Femur (tissue), 1 donor: ENCODE results near the gene SUPT5H.
A peak's percentile ranks its signal among the peaks of the same experiment; 100 is the strongest.
"Not testable (repeated sequence)": the region's sequence is repeated elsewhere in the genome, so short reads cannot be mapped to it uniquely, and the experiment has no call there.

Experiments used
- DNase-seq: peaks from one replicate; pipeline ENCODE4 v3.0.0-alpha.2; 2017

The SUPT5H gene

GRCh38 chr19:39469036-39469435 is 23.7 kb downstream of the SUPT5H start:
- DNase-seq: no peak

- DNase-seq: no peak
These were observed 24.2 kb downstream of the SUPT5H start for GRCh38 chr19:39469567-39469966.

- no peak for DNase-seq
These were observed 25.4 kb downstream of the SUPT5H start for GRCh38 chr19:39470724-39471339.

- DNase-seq: no peak
These were observed 26.6 kb downstream of the SUPT5H start for GRCh38 chr19:39471756-39472536.

DNA sequence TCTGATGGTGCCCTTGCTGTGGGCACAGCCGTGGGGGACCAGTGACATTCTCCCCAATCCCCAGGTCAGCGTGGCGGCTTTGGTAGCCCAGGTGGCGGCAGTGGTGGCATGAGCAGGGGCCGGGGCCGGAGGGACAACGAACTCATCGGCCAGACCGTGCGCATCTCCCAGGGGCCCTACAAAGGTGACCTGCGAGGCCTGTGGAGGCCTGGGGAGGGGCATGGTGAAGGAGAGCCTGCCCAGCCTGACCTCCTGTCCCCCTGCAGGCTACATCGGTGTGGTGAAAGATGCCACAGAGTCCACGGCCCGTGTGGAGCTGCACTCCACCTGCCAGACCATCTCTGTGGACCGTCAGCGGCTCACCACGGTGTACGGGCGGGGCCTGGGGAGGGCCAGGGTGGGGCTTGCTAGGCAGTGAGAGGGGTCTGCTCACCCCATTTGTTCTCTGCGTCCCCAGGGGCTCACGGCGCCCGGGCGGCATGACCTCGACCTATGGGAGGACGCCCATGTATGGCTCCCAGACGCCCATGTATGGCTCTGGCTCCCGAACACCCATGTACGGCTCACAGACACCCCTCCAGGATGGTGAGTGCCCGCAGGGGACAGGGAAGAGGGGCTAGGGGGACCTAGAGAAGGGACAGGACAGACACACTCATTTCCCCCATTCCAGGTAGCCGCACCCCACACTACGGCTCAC is 27.5 kb downstream of the SUPT5H start:
- DNase-seq: no peak

DNA sequence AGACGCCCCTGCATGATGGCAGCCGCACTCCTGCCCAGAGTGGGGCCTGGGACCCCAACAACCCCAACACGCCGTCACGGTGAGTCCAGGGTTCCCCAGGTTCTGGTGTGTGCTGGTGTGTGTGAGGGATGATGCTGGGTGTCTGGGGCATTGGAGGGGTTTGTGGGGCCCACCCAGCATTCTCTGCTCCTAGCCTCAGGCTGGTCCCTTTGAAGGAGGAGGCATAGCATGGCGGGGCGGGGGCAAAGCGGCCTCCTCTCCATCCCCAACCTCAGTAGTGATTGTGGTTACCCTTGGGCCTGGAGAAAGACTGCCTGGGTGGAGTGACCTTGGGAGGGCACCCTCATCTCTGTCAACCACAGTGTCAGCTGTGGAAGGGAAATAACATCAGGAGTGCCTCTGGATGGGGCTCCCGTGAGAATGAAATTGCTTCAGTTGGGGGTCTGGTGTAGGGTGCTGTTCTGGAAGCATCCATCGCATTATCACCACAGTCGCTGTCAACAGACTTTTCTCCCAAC is 28.1 kb downstream of the SUPT5H start:
- DNase-seq: no peak

DNA sequence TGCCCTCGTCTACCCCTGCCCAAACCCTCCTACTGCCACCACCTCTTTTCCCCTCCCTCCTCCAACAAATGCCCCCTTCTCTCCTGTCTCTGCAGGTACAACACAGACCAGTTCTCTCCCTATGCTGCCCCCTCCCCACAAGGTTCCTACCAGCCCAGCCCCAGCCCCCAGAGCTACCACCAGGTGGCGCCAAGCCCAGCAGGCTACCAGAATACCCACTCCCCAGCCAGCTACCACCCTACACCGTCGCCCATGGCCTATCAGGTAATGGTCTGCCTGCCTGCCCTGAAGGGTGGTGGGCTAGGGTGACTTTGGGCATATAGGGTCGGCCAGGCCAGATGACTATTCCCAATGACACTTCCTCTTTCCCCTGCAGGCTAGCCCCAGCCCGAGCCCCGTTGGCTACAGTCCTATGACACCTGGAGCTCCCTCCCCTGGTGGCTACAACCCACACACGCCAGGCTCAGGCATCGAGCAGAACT is 28.8 kb downstream of the SUPT5H start:
- peak; percentile 64 for DNase-seq

- no peak for DNase-seq
These were observed 30.4 kb downstream of the SUPT5H start for GRCh38 chr19:39475748-39476147.

DNA sequence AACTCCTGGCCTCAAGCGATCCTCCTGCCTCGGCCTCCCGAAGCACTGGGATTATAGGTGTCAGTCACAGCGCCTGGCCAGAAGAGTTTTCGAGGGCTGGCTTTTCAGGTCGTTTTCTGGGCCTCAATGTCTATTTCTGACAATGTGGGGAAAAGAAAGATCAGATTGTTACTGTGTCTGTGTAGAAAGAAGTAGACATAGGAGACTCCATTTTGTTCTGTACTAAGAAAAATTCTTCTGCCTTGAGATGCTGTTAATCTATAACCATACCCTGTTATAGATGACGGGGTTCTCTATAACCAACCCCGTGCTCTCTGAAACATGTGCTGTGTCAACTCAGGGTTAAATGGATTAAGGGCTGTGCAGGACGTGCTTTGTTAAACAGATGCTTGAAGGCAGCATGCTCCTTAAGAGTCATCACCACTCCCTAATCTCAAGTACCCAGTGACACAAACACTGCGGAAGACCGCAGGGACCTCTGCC is 34.0 kb downstream of the SUPT5H start:
- DNase-seq: not testable (repeated sequence)

GRCh38 chr19:39479916-39480315 is 34.5 kb downstream of the SUPT5H start:
- no peak for DNase-seq

- DNase-seq: peak; percentile 97
These were observed 35.2 kb downstream of the SUPT5H start, which contains the start of gene TIMM50 for GRCh38 chr19:39480337-39481228. TIMM50 (plus strand) TSS chr19:39480838; CDS start chr19:39480854, 16 bp downstream.

DNA sequence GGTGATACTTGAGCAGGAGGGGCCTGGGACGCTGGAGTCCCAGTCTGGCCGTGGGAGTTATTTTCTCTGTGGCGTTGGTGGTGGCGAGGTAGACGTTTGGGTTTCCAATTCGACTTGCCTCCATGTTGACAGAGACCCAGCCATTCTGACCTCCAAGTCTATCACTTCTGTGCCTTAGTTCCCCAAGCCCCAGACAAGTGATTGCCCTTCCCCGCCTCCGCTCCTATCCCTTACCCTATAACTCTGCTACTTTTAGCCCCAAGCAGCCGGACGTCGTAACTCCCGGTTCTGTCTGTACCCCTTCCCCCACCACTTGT is 35.8 kb downstream of the SUPT5H start:
- DNase-seq: no peak

- DNase-seq: no peak
These were observed 36.3 kb downstream of the SUPT5H start for GRCh38 chr19:39481676-39482075.

GRCh38 chr19:39483141-39483540 is 37.8 kb downstream of the SUPT5H start:
- no peak for DNase-seq

GRCh38 chr19:39489756-39490155 is 44.4 kb downstream of the SUPT5H start:
- no peak for DNase-seq

- no peak for DNase-seq
These were observed 46.8 kb downstream of the SUPT5H start for GRCh38 chr19:39492225-39492624.

DNA sequence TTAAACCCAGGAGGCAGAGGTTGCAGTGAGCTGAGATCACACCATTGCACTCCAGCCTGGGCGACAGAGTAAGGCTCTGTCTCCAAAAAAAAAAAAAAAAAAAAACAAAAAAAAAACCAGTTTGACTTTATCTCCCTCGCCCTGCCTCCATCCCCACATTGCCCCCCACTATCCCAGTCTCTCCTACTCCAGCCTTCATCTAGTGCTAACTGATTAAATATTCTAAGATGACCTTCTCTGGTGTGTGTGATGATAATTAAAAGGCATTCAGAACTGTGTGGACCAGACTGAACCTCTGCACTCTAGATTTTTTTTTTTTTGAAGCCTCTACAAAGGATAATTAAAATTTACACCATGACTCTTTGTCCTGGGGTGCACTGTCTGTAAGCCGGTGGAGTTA is 47.4 kb downstream of the SUPT5H start:
- no peak for DNase-seq

DNA sequence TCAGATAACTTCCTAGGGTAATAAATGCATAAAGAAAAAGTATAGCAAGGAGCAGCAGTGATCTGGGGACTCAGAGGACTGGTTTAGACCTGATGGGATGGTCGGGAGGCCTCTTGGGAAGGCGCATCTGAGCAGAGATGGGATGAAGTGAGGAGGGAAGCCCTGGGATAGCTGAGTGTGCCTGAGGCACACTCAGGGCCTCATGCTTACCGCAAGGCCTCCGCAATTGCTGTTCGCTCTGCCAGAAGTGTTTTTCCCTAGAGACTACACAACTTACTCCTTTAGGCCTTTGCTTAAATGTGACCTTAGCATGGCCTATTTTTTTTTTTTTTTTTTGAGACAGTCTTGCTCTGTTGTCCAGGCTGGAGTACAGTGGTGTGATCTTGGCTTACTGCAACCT is 49.3 kb downstream of the SUPT5H start:
- DNase-seq: no peak

- no peak for DNase-seq
These were observed 50.7 kb downstream of the SUPT5H start for GRCh38 chr19:39496063-39496462.

GRCh38 chr19:39497701-39497995 is 52.3 kb downstream of the SUPT5H start:
- DNase-seq: no peak

- peak; percentile 60 for DNase-seq
These were observed 52.8 kb downstream of the SUPT5H start for GRCh38 chr19:39497996-39498797.
